HCT116 (cell line): ENCODE data around the gene SPDYE4. TPM values are rescaled to one million over a fixed set of nuclear protein-coding genes. Genes with fewer than 3 reads are reported as not detected.

Source experiments
- ATAC-seq: fragments of 200-7000 bp; cut with Tn5 transposase; 2 replicates; pipeline ENCODE4 v1.9.1; 2020; ENCODE audit warnings: mild to moderate bottlenecking, moderate library complexity
- BruUV-seq: library from RNA; stranded (reverse); fragments of 400-500 nt; replicated peaks from 2 replicates; lab custom pipeline; 2021; lab: Mats Ljungman, UMichigan
- CTCF ChIA-PET: fragments of 300-600 bp; sonication (Branson Sonifier 250); formaldehyde crosslinking; loops from one replicate; lab custom pipeline; 2021; ENCODE audit warnings: antibody characterized with exemption; lab: Charles Lee
- POLR2A ChIA-PET: fragments of 300-600, 350-600 bp; sonication (Branson Sonifier 250); formaldehyde crosslinking; loops from one replicate; lab custom pipeline; 2021; ENCODE audit warnings: antibody characterized with exemption; lab: Charles Lee
- RAD21 ChIA-PET, 2 experiments: fragments of 300-600 bp; sonication (Branson Sonifier 250); formaldehyde crosslinking; loops; one replicate each; lab custom pipeline; 2023; ENCODE audit warnings: low total read pairs in 2 of 2; ENCODE audit not compliant: uncharacterized antibody in 2 of 2, unreplicated experiment in 2 of 2, low non-redundant PET in 1 of 2; lab: Charles Lee
- DNase-seq: peaks from one replicate; pipeline ENCODE4 v3.0.0-alpha.2; 2010; ENCODE audit warnings: low read depth, low spot score
- H2AFZ ChIP-seq: fragments of 200-600 bp; shearing (Covaris generic), sonication (generic); 2 replicates; pipeline ENCODE4 v1.6.1; 2017; ENCODE audit warnings: low read depth, mixed run types, mixed read lengths, antibody characterized with exemption, low read length; ENCODE audit not compliant: poor library complexity, severe bottlenecking
- H3K27ac ChIP-seq: 2 replicates; pipeline ENCODE4 v1.5.1; 2012; ENCODE audit warnings: low read depth, low read length
- H3K27me3 ChIP-seq: fragments of 200-600 bp; sonication (generic); 2 replicates; pipeline ENCODE4 v1.6.1; 2016; ENCODE audit warnings: mixed run types, low read length, mixed read lengths; ENCODE audit not compliant: insufficient read depth
- H3K36me3 ChIP-seq, 2 experiments: fragments of 200-500 bp in 1 of 2; fragments of 200-600 bp in 1 of 2; sonication (Bioruptor generic) in 1 of 2; sonication (generic) in 1 of 2; 2 replicates each; pipeline versions ENCODE4 v1.5.1 to v1.6.1; 2014 to 2016; ENCODE audit warnings: low read length in 2 of 2, inconsistent platforms in 1 of 2, mixed read lengths in 1 of 2, mixed run types in 1 of 2; ENCODE audit not compliant: insufficient read depth in 2 of 2, control insufficient read depth in 1 of 2
- H3K4me1 ChIP-seq, 2 experiments: fragments of 200-600 bp in 1 of 2; sonication (generic) in 1 of 2; 2 replicates each; pipeline versions ENCODE4 v1.5.1 to v1.6.1; 2012 to 2017; ENCODE audit warnings: low read length in 2 of 2, inconsistent platforms in 1 of 2, mild to moderate bottlenecking in 1 of 2, mixed read lengths in 1 of 2, mixed run types in 1 of 2, moderate library complexity in 1 of 2; ENCODE audit not compliant: insufficient read depth in 2 of 2, control insufficient read depth in 1 of 2
- H3K4me2 ChIP-seq: fragments of 200-600 bp; sonication (generic); 2 replicates; pipeline ENCODE4 v1.6.1; 2017; ENCODE audit warnings: mixed run types, low read length, mixed read lengths
- H3K4me3 ChIP-seq, 2 experiments: fragments of 200-600 bp in 1 of 2; sonication (generic) in 1 of 2; replicated peaks in 1 of 2; 2 replicates each; pipeline ENCODE4 v1.5.1; 2011 to 2016; ENCODE audit warnings: low read length in 2 of 2, control low read depth in 1 of 2, low read depth in 1 of 2, mild to moderate bottlenecking in 1 of 2, mixed read lengths in 1 of 2, mixed run types in 1 of 2
- H3K79me2 ChIP-seq: fragments of 200-600 bp; sonication (generic); 2 replicates; pipeline ENCODE4 v1.6.1; 2017; ENCODE audit warnings: mild to moderate bottlenecking, mixed run types, low read length, moderate library complexity, mixed read lengths; ENCODE audit not compliant: insufficient read depth
- H3K9ac ChIP-seq: fragments of 200-600 bp; sonication (generic); 2 replicates; pipeline ENCODE4 v1.6.1; 2016; ENCODE audit warnings: low read length, mixed read lengths
- H3K9me2 ChIP-seq: fragments of 200-600 bp; sonication (generic), shearing (Covaris generic); 2 replicates; pipeline ENCODE4 v1.6.1; 2017; ENCODE audit warnings: mixed run types, mild to moderate bottlenecking, moderate library complexity; ENCODE audit not compliant: insufficient read depth
- H3K9me3 ChIP-seq, 2 experiments: fragments of 200-500 bp in 1 of 2; fragments of 200-600 bp in 1 of 2; sonication (Bioruptor generic) in 1 of 2; sonication (generic) in 1 of 2; 2 replicates each; pipeline ENCODE4 v1.6.1; 2014 to 2017; ENCODE audit warnings: low read length in 2 of 2, mixed read lengths in 2 of 2, inconsistent platforms in 1 of 2, low read depth in 1 of 2, mild to moderate bottlenecking in 1 of 2, mixed run types in 1 of 2, moderate library complexity in 1 of 2; ENCODE audit not compliant: control insufficient read depth in 1 of 2, insufficient read depth in 1 of 2
- H4K20me1 ChIP-seq: fragments of 200-600 bp; sonication (generic), shearing (Covaris generic); 2 replicates; pipeline ENCODE4 v1.6.1; 2017; ENCODE audit warnings: mixed run types, mild to moderate bottlenecking, moderate library complexity; ENCODE audit not compliant: insufficient read depth
- CEBPB ChIP-seq: IDR thresholded peaks from 2 replicates; pipeline ENCODE4 v1.6.1; 2012; ENCODE audit warnings: low read depth
- ELF1 ChIP-seq: IDR thresholded peaks from 2 replicates; pipeline ENCODE4 v1.6.1; 2012; ENCODE audit warnings: low read depth, borderline replicate concordance
- EZH2 ChIP-seq: fragments of 200-600 bp; sonication (generic); IDR thresholded peaks from 2 replicates; pipeline ENCODE4 v1.6.1; 2017; ENCODE audit warnings: antibody characterized with exemption, mixed run types
- EZH2phosphoT487 ChIP-seq: fragments of 200-600 bp; IDR thresholded peaks from 2 replicates; pipeline ENCODE4 v1.6.1; 2018; ENCODE audit warnings: antibody characterized with exemption, borderline replicate concordance
- JUND ChIP-seq: IDR thresholded peaks from 2 replicates; pipeline ENCODE4 v1.6.1; 2012
- POLR2AphosphoS5 ChIP-seq: IDR thresholded peaks from 2 replicates; pipeline ENCODE4 v1.6.1; 2011; ENCODE audit warnings: mild to moderate bottlenecking, low read depth, low read length, moderate library complexity
- RAD21 ChIP-seq: IDR thresholded peaks from 2 replicates; pipeline ENCODE4 v1.6.1; 2012; ENCODE audit warnings: low read depth, mild to moderate bottlenecking
- SP1 ChIP-seq: IDR thresholded peaks from 2 replicates; pipeline ENCODE4 v1.6.1; 2012; ENCODE audit warnings: low read depth
- SRF ChIP-seq: IDR thresholded peaks from 2 replicates; pipeline ENCODE4 v1.6.1; 2012; ENCODE audit warnings: low read depth
- TCF7L2 ChIP-seq: IDR thresholded peaks from 2 replicates; pipeline ENCODE4 v1.7.0; 2011; ENCODE audit warnings: borderline replicate concordance, inconsistent platforms; ENCODE audit not compliant: insufficient read depth, insufficient read length; ENCODE audit errors: extremely low read depth
- YY1 ChIP-seq: IDR thresholded peaks from 2 replicates; pipeline ENCODE4 v1.6.1; 2011; ENCODE audit warnings: low read length, low read depth, moderate library complexity, mild to moderate bottlenecking; ENCODE audit not compliant: insufficient replicate concordance; ENCODE audit errors: extremely low read depth
- ZBTB33 ChIP-seq: IDR thresholded peaks from 2 replicates; pipeline ENCODE4 v1.6.1; 2011; ENCODE audit warnings: mild to moderate bottlenecking, low read length, moderate library complexity; ENCODE audit not compliant: insufficient replicate concordance; ENCODE audit errors: extremely low read depth
- ZFX ChIP-seq: fragments of 450-650 bp; IDR thresholded peaks from 2 replicates; pipeline ENCODE4 v1.6.1; 2017
- ZNF274 ChIP-seq: fragments of 200-500 bp; sonication (Bioruptor generic); IDR thresholded peaks from 2 replicates; pipeline ENCODE4 v1.6.1; 2014; ENCODE audit warnings: mild to moderate bottlenecking, low read depth, low read length, inconsistent platforms
- intact Hi-C: fragments of 100-400 bp; cut with micrococcal nuclease; formaldehyde crosslinking; loops from 2 replicates; pipeline ENCODE4 v1.10.0; 2022
- total RNA-seq: library from RNA; stranded (reverse); gene quantifications from one replicate; pipeline ENCODE4 v1.2.1, GENCODE V29; 2021; ENCODE audit not compliant: unreplicated experiment
- TF ChIP-seq, protein P1 (sequence below): IDR thresholded peaks from 2 replicates; pipeline ENCODE4 v1.6.1; 2012
- TF ChIP-seq, protein P2 (sequence below), 3 experiments: fragments of 200-600 bp in 1 of 3; sonication (generic) in 1 of 3; IDR thresholded peaks in 2 of 3; conservative IDR thresholded peaks in 1 of 3; 2 replicates each; pipeline ENCODE4 v1.5.1; 2012 to 2017; ENCODE audit warnings: low read depth in 2 of 3, low read length in 2 of 3, antibody characterized with exemption in 1 of 3, borderline replicate concordance in 1 of 3, control low read depth in 1 of 3, mild to moderate bottlenecking in 1 of 3, mixed read lengths in 1 of 3, mixed run types in 1 of 3, moderate library complexity in 1 of 3; ENCODE audit not compliant: insufficient read depth in 1 of 3
- TF ChIP-seq, protein P3 (sequence below): IDR thresholded peaks from 2 replicates; pipeline ENCODE4 v1.6.1; 2012; ENCODE audit warnings: low read depth

Gene SPDYE4
- total RNA-seq, 1 experiment from 2014 or later, result not detected

DNA sequence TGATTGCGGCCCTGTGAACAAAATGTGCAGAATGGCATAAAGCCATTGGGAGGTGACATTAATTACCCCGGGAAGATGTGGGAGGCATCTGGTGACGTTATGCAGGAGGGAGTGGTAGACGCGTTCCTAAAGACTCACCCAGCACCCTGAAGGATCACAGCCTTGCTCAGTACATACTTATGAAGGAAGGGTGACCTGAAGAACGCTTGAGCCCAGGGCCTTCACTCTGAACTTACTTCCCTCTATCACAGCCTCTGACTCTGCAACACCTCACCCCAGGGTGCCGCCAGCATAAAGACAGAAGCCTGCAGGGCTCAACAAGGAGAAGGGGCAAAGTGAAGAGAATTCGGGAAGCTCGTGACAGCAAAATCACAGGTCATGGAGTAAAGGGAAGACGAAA lies 31.4 kb upstream of the SPDYE4 start (continued):
- no peak for TF ChIP-seq ZBTB33
- TF ChIP-seq EZH2, result no peak
- no peak for TF ChIP-seq YY1
- no peak for TF ChIP-seq EZH2phosphoT487

GRCh38 chr17:8788998-8789397 lies 30.7 kb upstream of the SPDYE4 start:
- RAD21 ChIA-PET, result no interaction called here
- TF ChIP-seq EZH2, result no peak
- no peak for TF ChIP-seq POLR2AphosphoS5
- TF ChIP-seq RAD21, result no peak
- TF ChIP-seq SRF, result no peak
- TF ChIP-seq SP1, result no peak
- TF ChIP-seq YY1, result no peak
- no peak for TF ChIP-seq CEBPB
- no peak for TF ChIP-seq TCF7L2
- TF ChIP-seq, protein P1, sequence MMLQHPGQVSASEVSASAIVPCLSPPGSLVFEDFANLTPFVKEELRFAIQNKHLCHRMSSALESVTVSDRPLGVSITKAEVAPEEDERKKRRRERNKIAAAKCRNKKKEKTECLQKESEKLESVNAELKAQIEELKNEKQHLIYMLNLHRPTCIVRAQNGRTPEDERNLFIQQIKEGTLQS, result no peak
- TF ChIP-seq, protein P2, sequence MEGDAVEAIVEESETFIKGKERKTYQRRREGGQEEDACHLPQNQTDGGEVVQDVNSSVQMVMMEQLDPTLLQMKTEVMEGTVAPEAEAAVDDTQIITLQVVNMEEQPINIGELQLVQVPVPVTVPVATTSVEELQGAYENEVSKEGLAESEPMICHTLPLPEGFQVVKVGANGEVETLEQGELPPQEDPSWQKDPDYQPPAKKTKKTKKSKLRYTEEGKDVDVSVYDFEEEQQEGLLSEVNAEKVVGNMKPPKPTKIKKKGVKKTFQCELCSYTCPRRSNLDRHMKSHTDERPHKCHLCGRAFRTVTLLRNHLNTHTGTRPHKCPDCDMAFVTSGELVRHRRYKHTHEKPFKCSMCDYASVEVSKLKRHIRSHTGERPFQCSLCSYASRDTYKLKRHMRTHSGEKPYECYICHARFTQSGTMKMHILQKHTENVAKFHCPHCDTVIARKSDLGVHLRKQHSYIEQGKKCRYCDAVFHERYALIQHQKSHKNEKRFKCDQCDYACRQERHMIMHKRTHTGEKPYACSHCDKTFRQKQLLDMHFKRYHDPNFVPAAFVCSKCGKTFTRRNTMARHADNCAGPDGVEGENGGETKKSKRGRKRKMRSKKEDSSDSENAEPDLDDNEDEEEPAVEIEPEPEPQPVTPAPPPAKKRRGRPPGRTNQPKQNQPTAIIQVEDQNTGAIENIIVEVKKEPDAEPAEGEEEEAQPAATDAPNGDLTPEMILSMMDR (IDR thresholded peaks at IDR 0.05 in 2 of 3, conservative IDR thresholded peaks at IDR 0.05 in 1 of 3; ENCODE audit: borderline replicate concordance in 1 of 3, insufficient read depth in 1 of 3, low read depth in 2 of 3, low read length in 2 of 3), result no peak
- no peak for TF ChIP-seq ELF1
- no peak for TF ChIP-seq ZNF274
- no peak for TF ChIP-seq ZFX
- TF ChIP-seq JUND, result no peak
- TF ChIP-seq, protein P3, sequence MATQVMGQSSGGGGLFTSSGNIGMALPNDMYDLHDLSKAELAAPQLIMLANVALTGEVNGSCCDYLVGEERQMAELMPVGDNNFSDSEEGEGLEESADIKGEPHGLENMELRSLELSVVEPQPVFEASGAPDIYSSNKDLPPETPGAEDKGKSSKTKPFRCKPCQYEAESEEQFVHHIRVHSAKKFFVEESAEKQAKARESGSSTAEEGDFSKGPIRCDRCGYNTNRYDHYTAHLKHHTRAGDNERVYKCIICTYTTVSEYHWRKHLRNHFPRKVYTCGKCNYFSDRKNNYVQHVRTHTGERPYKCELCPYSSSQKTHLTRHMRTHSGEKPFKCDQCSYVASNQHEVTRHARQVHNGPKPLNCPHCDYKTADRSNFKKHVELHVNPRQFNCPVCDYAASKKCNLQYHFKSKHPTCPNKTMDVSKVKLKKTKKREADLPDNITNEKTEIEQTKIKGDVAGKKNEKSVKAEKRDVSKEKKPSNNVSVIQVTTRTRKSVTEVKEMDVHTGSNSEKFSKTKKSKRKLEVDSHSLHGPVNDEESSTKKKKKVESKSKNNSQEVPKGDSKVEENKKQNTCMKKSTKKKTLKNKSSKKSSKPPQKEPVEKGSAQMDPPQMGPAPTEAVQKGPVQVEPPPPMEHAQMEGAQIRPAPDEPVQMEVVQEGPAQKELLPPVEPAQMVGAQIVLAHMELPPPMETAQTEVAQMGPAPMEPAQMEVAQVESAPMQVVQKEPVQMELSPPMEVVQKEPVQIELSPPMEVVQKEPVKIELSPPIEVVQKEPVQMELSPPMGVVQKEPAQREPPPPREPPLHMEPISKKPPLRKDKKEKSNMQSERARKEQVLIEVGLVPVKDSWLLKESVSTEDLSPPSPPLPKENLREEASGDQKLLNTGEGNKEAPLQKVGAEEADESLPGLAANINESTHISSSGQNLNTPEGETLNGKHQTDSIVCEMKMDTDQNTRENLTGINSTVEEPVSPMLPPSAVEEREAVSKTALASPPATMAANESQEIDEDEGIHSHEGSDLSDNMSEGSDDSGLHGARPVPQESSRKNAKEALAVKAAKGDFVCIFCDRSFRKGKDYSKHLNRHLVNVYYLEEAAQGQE, result no peak

More at GRCh38 chr17:8788998-8789397, 30.7 kb upstream of the SPDYE4 start:
- ChIA-PET CTCF (interaction anchor here (0.8 kb wide), 1 partner anchor 405 kb away, joined by 3 read pairs; no protein-coding TSS in a partner anchor), POLR2A (interaction anchor here (0.6 kb wide), 1 partner anchor 825 kb away, joined by 3 read pairs; no protein-coding TSS in a partner anchor)
- Histone ChIP-seq H3K36me3 (no peaks in the 10 kb centered on the region), H3K9ac (no peak overlapping the region), H3K27me3 (no peaks in the 10 kb centered on the region), H3K79me2 (no peaks in the 10 kb centered on the region), H4K20me1 (no peaks in the 10 kb centered on the region), H3K4me3 (no peak overlapping the region), H2AFZ (no peak overlapping the region), H3K27ac (no peak overlapping the region), H3K4me1 (peaks cover 0 to 3% of the 10 kb centered on the region in 2 experiments; a peak in 1 of 4 replicates), H3K9me2 (no peaks in the 10 kb centered on the region), H3K4me2 (no peak overlapping the region), H3K9me3 (peaks cover 6 to 9% of the 10 kb centered on the region in 2 experiments; a peak in 3 of 4 replicates)
- DNase-seq (no peak), ATAC-seq (no peak)
- no TSS peak for BruUV-seq
- intact Hi-C loops, result loop anchor here (5.0 kb wide), 1 partner anchor 727 kb away; no protein-coding TSS in a partner anchor
